ENCODE measurements around the gene CTNNBIP1. TPM values are rescaled to one million over a fixed set of nuclear protein-coding genes. Genes with fewer than 3 reads are reported as not detected.
A peak's percentile ranks its signal among the peaks of the same experiment; 100 is the strongest.
"Not testable (repeated sequence)": the region's sequence is repeated elsewhere in the genome, so short reads cannot be mapped to it uniquely, and the experiment has no call there.

CTNNBIP1 gene
- total RNA-seq, 1 donor from 2014 or later: 50.6 TPM

DNA sequence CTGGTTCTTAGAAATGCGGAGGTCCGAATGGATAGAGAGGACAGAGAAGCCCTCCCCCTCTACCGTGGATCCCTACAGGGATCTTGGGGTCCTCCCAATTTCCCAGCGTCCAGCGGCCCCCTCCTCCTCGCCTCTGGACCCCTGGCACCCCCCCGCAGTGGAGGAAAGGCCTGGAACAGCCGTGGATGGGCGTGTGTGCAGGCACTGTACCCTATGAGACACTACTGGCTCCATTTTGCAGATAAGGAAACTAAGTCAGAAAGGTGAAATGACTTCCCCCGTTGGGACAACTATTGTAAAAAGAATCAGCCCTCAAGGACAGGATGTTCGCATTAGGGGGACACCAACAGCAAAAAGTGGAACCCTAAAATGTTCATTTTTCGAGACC, 85.4 kb downstream of the CTNNBIP1 start:
- intact Hi-C loops (cut with DNase I): loop anchor here (5.0 kb wide), 1 partner anchor 53 kb away; no protein-coding TSS in a partner anchor
- ATAC-seq (no peak), DNase-seq (ENCODE audit: missing footprints) (no peak)

DNA sequence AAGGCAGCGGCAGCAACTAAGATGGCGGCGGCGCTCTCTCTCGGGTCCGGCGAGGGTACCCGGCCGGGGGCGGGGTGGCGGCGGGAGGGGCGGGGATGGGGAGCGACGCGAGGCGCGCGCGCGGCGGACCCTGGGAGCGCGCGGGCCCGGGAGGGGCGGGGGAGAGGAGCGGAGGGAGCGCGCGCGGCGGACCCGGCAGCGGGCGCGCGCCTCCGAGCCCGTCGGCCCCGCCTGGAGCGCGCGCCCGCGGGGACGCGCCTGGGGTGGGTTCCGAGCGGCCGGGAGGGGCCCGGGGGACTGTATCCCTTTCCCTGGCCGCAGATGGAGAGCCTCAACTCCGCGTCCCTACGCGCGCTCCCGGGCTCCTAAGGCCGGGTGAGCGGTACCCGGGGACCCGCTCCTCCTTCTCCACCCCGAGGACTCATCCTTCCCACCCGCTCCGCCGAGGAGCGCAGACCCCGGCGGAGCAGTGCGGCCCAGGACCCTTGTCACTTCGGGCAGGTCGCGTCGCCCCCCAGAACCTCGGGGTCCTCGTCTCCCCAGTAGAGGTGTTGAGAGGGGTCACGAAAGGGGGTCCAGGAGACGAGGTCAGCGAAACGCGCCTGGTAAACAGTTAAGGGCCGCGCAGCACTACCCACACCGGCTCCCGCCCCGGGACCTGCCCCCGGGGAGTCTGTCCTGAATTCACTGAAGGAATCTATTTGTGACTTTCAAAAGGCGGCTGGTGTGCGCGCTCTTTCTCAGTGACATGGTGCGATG, 85.9 kb downstream of the CTNNBIP1 start, which contains the start of gene CLSTN1:
TSS of gene CLSTN1 (minus strand) at position 23 of the 759 bp plus-strand sequence. CDS start 232 bp downstream, outside the sequence.
- DNase-seq (ENCODE audit: missing footprints) (peak; percentile 95), ATAC-seq (peak; percentile 88)
- intact Hi-C loops (cut with DNase I): loop anchor here (5.0 kb wide), 1 partner anchor 53 kb away; no protein-coding TSS in a partner anchor

DNA sequence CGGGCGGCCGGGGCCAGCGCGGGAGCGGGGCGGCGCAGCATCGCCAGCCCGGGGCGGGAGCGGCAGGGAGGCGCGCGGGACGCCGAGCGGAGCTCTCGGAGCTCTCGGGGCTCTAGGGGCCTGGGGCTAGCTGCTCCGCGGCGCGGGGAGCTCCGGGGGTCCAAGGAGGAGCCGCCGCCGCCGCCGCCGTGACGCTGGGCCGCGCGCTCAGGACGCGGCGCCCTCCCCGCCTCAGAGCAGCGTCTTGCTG, 86.5 kb downstream of the CTNNBIP1 start:
- intact Hi-C loops (cut with DNase I): loop anchor here (5.0 kb wide), 1 partner anchor 54 kb away; no protein-coding TSS in a partner anchor
- ATAC-seq (peak; percentile 27), DNase-seq (ENCODE audit: missing footprints) (no peak)

GRCh38 chr1:9822897-9823692, 87.0 kb downstream of the CTNNBIP1 start:
- intact Hi-C loops (cut with DNase I): loop anchor here (5.0 kb wide), 1 partner anchor 54 kb away; no protein-coding TSS in a partner anchor
- peak; percentile 75 for DNase-seq (ENCODE audit: missing footprints)
- ATAC-seq: peak; percentile 8

DNA sequence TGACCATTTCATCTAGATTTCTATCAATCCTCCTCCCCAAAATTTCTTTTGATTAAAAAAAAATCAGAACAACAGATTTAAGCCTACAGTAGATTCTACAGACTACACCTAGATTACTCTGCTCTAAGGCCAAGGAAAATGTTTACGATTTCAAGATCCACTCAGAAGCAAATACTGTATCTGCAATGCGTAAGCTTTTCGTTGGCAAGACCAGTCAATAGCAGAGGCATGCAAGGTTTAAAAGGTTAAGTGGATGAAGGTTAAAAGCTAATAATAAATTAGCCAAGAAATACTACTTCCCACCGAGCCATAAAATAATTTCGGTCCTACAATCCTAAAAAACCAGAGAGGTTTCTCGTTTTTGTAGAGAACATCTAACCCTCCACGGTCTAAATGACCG, 87.6 kb downstream of the CTNNBIP1 start:
- no peak for DNase-seq (ENCODE audit: missing footprints)
- intact Hi-C loops (cut with DNase I): loop anchor here (5.0 kb wide), 1 partner anchor 55 kb away; no protein-coding TSS in a partner anchor
- ATAC-seq: no peak

- DNase-seq (ENCODE audit: missing footprints) (no peak), ATAC-seq (no peak)
- intact Hi-C loops (cut with DNase I): loop anchor here (5.0 kb wide), 1 partner anchor 56 kb away; no protein-coding TSS in a partner anchor
Measured at GRCh38 chr1:9821710-9822109, 88.4 kb downstream of the CTNNBIP1 start.

DNA sequence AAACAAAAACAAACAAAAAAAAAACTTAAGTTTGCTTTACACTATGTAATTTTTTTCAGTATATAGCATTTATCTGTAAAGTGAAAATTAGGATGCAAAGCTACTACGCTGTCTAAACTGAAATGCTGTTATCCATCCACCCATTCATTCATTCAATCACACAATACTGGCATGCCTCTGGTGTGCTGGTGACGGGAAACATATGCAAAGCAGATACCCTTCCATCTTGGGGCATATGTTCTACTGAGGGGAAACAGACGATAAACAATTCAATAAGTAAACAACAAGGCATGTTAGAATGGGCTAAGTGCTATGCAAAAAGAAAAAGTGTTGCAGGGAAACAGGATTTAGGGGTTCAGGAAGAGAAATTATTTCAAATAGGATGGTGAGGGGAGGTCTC, 89.5 kb downstream of the CTNNBIP1 start:
- DNase-seq (ENCODE audit: missing footprints) (no peak), ATAC-seq (no peak)
- intact Hi-C loops (cut with DNase I): loop anchor here (5.0 kb wide), 1 partner anchor 57 kb away; no protein-coding TSS in a partner anchor

GRCh38 chr1:9817734-9818133, 92.3 kb downstream of the CTNNBIP1 start:
- intact Hi-C loops (cut with DNase I): no loop called here
- ATAC-seq: no peak

GRCh38 chr1:9816199-9816598, 93.9 kb downstream of the CTNNBIP1 start:
- DNase-seq (ENCODE audit: missing footprints) (no peak), ATAC-seq (no peak)
- intact Hi-C loops (cut with DNase I): no loop called here

More at GRCh38 chr1:9817734-9818133, 92.3 kb downstream of the CTNNBIP1 start:
- no peak for DNase-seq (ENCODE audit: missing footprints)

DNA sequence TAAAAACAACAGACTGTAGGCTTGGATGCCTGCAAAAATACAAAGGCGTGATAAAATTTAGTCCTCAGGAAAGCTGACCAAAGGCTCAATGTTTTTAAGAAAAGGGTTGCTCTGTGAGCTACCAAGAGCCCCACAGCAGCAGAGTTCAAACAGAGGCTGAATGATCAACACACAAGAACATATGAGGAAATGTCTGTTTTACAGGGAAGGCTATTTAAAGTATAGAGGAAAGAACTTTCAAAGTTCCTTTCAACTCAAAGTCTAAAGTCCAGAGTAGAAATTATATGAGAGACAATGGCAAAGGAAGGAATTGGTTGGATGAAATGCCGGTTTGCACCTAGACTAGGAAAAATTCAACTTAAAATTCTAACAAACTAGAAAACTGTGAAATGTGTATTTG, 94.9 kb downstream of the CTNNBIP1 start:
- intact Hi-C loops (cut with DNase I): no loop called here
- DNase-seq (ENCODE audit: missing footprints): no peak
- no peak for ATAC-seq

GRCh38 chr1:9814619-9815018, 95.5 kb downstream of the CTNNBIP1 start:
- intact Hi-C loops (cut with DNase I): no loop called here
- DNase-seq (ENCODE audit: missing footprints) (no peak), ATAC-seq (no peak)

DNA sequence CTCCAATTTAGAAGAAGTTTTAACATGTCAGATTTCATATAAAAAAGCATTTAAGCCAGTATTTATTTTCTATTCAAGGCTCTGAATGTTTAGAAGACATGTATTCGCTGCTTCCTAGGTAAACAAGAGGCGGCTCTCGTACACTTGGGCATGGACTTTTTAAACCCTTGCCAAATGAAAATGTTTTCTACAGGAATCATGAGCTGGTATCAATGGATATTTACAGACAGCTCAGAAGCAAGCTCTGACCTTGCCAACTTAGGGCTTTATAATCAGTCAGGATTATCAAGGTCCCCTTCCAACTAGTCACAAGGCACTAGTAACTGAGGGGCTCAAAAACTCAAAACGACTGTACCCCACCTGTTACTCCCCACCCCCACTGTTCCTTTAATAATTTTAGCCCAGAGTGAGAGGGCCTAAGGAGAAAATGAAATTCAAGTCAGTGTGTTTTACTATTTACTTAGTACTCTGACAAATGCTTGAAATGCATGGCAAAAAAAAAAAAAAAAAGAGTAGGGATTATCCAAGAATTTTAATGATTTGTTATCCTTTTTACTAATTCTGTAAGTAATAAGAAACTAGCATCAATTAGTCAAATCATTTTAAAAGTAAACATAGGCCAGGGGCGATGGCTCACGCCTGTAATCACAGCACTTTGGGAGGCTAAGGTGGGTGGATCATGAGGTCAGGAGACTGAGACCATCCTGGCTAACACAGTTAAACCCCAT, 98.7 kb downstream of the CTNNBIP1 start:
- ATAC-seq (no peak), DNase-seq (ENCODE audit: missing footprints) (no peak)
- intact Hi-C loops (cut with DNase I): no loop called here

GRCh38 chr1:9809100-9809510, 101.0 kb downstream of the CTNNBIP1 start:
- ATAC-seq (no peak), DNase-seq (ENCODE audit: missing footprints) (no peak)

DNA sequence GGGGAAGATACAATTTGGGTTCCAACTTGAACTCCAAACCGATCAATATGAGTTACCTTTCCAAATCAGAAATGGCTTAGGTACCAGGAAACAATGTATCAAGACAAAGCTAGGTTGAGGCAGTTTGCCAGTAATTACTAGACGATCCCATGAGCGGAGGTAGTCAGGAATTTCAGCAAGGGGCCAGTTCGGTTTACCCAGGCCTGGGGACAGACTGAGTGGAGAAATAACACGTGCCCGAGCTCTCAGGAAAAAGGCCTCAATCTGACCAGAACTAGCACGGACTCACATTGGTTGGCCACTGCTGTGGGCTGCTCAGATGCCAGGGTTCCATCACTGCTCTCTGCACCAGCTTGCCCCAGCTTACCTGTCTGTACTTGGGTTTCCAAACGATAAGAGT, 101.6 kb downstream of the CTNNBIP1 start:
- ATAC-seq: no peak
- intact Hi-C loops (cut with DNase I): no loop called here
- no peak for DNase-seq (ENCODE audit: missing footprints)

More at GRCh38 chr1:9809100-9809510, 101.0 kb downstream of the CTNNBIP1 start:
- intact Hi-C loops (cut with DNase I): no loop called here

DNA sequence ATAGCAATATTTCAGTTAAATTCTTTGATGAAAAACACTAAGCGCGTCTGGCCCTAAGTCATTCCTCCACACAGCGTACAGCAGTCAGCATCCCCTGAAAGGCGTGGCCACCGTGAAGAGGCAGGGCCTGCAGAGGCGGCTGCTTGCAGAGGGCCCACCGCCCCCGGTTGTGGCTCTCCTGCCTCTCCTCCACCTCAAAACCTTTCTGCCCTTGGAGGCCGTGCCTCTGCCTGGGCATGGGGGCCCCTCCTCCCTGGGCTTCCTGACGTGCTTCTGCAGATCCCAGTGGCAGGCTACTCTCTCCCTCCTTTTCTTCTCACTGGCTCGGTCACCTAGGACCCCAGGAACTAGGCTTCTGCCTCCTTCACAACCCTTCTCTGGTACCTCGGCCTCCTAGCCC, 102.5 kb downstream of the CTNNBIP1 start:
- no peak for ATAC-seq
- no peak for DNase-seq (ENCODE audit: missing footprints)
- intact Hi-C loops (cut with DNase I): no loop called here

- DNase-seq (ENCODE audit: missing footprints); ATAC-seq; intact Hi-C loops (cut with DNase I): not testable (repeated sequence)
Measured at GRCh38 chr1:9805972-9806371, 104.1 kb downstream of the CTNNBIP1 start.

DNA sequence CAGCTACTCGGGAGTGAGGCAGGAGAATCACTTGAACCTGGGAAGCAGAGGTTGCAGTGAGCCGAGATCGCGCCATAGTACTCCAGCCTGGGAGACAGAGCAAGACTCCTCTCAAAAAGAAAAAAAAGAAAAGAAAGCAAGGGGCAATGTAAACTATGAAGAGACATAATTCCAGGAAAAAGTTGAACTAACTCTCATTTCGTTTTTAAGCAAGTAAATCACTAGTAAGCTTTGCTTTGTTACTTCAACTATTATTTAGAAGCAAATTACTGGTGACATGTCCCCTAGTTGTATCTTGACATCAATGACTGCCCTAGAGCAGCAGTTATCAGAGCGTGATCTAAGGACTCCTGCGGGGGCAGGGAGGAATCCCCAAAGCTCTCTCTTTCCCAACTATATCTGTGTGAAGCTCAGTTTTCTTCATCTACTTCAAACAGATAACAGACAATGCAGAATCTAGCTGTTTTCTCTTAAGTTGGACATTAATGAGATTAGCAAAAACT, 105.0 kb downstream of the CTNNBIP1 start:
- intact Hi-C loops (cut with DNase I): no loop called here
- no peak for DNase-seq (ENCODE audit: missing footprints)
- ATAC-seq: no peak

DNA sequence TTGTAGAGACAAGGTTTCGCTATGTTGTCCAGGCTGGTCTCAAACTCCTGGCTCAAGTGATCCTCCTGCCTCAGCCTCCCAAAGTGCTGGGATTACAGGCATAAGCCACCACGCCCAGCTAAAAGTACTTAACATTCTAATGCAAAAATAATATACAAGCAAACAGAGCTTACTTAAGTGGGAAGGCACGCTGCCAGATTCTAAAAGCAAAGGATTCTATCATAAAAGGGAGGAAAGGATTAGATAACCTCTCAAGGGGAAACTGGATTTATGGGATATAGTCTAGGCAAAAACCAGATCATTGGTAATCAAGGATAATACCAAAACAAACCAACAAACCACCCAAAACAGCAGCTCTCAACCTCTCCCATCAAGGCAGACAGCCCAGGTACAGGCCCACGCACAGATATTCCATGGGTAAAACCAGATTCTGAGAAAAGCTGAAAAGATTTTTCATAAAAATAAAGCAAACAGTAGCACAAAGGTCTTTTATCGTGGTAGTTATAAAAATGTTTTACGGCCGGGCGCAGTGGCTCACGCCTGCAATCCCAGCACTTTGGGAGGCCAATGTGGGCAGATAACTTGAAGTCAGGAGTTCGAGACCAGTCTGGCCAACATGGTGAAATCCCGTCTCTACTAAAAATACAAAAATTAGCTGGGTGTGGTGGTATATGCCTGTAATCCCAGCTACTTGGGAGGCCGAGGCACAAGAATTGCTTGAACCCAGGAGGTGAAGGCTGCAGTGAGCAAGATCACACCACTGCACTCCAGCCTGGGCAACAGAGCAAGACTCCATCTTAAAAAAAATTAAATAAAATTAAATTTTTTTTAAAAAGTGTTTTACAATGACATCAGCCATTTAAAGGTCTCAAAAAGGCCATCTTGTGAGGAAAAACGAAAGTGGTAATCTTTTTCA, 106.8 kb downstream of the CTNNBIP1 start:
- ATAC-seq; intact Hi-C loops (cut with DNase I); DNase-seq (ENCODE audit: missing footprints): not testable (repeated sequence)
